Esophagus squamous epithelium (tissue), 4 donors: ENCODE data around the gene SLC16A11.

Experiments used
- POLR2A ChIP-seq, 4 donors: fragments of 450-650 bp; IDR thresholded peaks; one replicate each; pipeline ENCODE4 v1.6.1; 2017; ENCODE audit warnings: antibody characterized with exemption in 4 of 4, mild to moderate bottlenecking in 4 of 4, moderate library complexity in 3 of 4
- TF ChIP-seq, protein P1 (sequence below), 6 experiments: fragments of 450-650 bp in 4 of 6; fragments of 200-600 bp in 2 of 6; sonication (generic) in 2 of 6; IDR thresholded peaks; one replicate each; pipeline ENCODE4 v1.5.1; 2016 to 2019; ENCODE audit warnings: antibody characterized with exemption in 6 of 6, mild to moderate bottlenecking in 4 of 6, moderate library complexity in 4 of 6

GRCh38 chr17:7080456-7081041, 36.7 kb upstream of the SLC16A11 start:
- TF ChIP-seq, protein P1, sequence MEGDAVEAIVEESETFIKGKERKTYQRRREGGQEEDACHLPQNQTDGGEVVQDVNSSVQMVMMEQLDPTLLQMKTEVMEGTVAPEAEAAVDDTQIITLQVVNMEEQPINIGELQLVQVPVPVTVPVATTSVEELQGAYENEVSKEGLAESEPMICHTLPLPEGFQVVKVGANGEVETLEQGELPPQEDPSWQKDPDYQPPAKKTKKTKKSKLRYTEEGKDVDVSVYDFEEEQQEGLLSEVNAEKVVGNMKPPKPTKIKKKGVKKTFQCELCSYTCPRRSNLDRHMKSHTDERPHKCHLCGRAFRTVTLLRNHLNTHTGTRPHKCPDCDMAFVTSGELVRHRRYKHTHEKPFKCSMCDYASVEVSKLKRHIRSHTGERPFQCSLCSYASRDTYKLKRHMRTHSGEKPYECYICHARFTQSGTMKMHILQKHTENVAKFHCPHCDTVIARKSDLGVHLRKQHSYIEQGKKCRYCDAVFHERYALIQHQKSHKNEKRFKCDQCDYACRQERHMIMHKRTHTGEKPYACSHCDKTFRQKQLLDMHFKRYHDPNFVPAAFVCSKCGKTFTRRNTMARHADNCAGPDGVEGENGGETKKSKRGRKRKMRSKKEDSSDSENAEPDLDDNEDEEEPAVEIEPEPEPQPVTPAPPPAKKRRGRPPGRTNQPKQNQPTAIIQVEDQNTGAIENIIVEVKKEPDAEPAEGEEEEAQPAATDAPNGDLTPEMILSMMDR (IDR thresholded peaks at IDR 0.05) = no peak
- TF ChIP-seq POLR2A (IDR thresholded peaks at IDR 0.05) = no peak
